GM21528 (cell line): ENCODE measurements around the gene SIGLEC10.

ENCODE experiments used
- ATAC-seq: cut with Tn5 transposase; IDR thresholded peaks from one replicate; pipeline ENCODE4 v1.9.1; 2021; ENCODE audit warnings: mild to moderate bottlenecking, moderate library complexity; ENCODE audit not compliant: unreplicated experiment, low FRiP score

Gene SIGLEC10

GRCh38 chr19:51396175-51396574 is 21.3 kb downstream of the SIGLEC10 start:
- no peak for ATAC-seq

DNA sequence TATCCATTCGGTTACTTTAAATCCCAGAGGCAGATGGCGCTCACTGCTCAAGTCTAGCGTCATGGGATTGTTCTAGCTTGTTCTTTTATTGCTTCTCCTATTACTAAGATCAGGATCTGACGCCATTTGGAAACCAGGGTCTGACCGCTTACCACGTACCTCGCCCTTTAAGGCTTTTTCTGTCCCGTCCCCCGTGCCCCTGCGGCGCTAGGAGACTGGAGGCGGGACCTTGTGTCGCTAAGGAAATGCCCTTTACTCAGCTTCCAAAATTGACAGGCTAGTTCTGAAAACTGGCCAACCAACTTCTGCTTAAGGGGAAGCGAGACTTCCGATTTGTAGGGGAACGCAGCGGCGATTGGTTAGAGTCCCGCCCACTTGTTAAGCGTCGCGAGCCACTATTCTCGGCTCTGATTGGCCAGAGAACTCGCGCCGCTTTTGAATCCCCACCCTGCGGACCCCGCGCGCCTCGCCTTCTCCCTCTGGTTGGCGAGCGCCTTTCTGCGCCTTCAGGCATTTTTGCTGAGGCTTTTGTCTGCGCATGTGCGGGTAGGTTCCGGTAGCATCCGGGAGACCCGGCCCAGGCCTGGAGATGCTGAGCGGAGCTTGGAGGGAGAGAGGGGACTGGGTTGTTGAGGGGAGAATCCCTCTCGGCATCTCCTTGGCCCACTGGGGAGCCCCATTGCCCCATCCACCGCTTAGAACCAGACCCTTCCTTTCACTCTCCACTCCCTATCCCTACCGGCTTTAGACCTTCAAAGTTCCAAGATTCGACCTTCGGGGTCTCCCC is 23.2 kb downstream of the SIGLEC10 start:
- ATAC-seq = peak; percentile 86

DNA sequence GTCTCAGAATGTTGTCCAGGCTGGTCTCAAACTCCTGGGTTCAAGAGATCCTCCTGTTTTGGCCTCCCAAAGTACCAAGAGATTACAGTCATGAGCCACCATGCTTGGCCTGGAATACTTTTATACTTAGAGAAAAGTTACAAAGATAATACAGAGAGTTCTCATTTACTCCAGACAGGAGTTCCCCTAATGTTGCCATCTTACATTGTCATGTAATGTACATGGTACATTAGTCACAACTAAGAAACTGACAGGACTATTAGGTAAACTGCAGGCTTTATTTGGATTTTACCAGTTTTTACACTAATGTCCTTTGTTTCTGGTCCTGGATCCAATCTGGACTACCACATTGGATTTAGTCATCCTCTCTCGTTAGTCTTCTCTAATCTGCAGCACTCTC is 24.7 kb downstream of the SIGLEC10 start:
- ATAC-seq = no peak

DNA sequence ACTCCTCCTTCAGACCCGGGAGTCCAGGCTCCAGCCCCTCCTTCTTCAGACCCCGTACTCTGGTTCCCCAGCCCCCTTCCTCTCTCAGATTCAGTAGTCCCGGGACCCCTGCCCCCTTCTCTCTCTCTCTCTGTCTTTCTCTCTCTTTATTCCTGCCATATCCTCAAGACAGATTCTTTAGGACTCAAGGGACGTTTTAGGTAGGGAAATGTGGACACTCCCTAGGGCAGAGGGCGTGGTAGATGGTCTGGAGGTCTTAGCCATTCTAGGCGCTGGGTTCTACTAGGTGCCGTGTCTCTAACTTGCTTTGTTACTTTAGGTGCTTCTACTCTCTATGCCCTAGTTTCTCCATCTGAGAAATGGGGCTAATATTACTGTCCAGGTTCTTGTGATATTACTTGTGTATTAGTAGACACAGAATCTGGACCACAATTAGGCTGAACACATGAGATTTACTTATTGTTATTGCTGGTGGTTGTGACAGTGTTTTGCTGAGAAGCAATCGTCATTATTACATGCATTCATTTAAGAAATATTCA is 26.3 kb downstream of the SIGLEC10 start:
- ATAC-seq = no peak

- no peak for ATAC-seq
Measured at GRCh38 chr19:51389143-51389542, 28.3 kb downstream of the SIGLEC10 start.

- ATAC-seq = no peak
Measured at GRCh38 chr19:51387924-51388389, 29.5 kb downstream of the SIGLEC10 start, which contains the start of gene LIM2. LIM2 (minus strand) TSS chr19:51387974; CDS start chr19:51387443, 531 bp downstream.

DNA sequence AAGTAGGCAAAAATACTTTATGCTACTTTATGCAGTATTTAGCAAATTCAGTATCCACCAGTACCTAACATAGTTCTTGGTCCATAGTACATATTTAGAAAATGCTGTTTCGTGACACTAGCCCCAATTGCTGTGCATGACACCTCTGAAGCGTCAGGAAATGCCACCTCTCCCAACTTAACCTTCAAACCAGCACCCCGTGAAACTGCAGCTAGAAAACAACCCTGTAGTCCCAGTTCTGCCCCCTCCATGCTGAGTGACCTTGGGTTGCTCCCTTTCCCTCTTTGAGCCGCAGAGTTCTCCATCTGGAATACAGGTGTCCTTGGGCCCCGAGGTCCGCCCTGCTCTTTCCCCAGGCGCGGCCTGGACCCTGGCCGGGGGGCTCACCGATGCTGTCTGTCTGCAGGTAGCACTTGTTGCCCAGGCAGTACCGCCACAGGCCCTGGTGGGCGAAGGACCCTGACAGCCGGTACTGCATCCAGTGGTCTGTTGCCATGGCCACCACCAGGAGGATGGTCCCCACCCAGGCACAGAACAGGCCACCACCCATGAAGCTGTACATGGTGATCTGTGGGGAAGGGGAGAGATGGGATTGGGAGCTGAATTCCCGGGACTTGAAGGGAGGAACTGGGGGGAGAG is 30.4 kb downstream of the SIGLEC10 start:
- no peak for ATAC-seq

DNA sequence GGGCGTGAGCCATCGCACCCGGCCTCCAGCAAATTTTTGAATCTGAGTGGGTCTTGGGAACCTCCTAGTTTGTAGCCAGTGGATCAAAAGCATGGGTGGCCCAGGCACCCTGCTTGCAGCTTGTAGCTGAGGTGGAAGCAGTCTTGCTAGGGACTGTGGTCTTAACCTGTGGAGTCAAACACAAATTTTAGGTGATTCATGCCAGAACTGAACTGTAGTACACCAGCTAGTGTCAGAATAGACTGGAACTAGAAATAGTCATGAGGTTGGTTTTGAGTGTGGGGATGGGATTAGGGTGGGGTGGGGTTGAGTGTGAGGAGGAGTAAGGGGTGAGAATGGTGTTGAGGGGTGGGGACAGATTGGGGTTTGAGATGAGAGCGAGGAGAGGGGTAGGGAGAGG is 35.4 kb downstream of the SIGLEC10 start:
- no peak for ATAC-seq

DNA sequence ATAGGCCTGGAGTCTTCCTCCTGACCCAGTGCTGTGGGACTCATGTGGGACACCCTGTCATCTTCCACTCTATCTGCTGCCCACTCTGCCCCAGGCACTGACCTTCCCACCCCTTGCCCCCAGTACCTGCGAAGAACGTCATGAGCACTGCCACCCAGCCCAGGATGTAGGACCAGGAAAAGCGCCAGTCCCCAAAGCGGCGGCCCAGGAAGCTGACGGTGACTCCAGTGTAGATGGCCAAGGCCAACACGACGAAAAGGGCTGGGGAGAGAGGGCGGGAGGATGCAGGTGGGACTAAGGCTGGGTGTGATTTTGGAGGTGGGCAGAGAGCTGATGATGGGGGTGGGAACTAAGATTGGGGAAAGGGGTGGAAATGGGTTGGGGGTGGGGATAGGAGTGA is 37.1 kb downstream of the SIGLEC10 start:
- ATAC-seq = no peak

- ATAC-seq = no peak
Measured at GRCh38 chr19:51377422-51377821, 40.0 kb downstream of the SIGLEC10 start.

- ATAC-seq = no peak
Measured at GRCh38 chr19:51375504-51376221, 41.8 kb downstream of the SIGLEC10 start.

- no peak for ATAC-seq
Measured at GRCh38 chr19:51372649-51373504, 44.6 kb downstream of the SIGLEC10 start, which contains the start of gene NKG7. NKG7 (minus strand) TSS chr19:51372654; CDS start chr19:51372535, 119 bp downstream.

GRCh38 chr19:51372021-51372648 is 45.3 kb downstream of the SIGLEC10 start:
- ATAC-seq = no peak

- no peak for ATAC-seq
Measured at GRCh38 chr19:51371186-51371690, 46.2 kb downstream of the SIGLEC10 start.

DNA sequence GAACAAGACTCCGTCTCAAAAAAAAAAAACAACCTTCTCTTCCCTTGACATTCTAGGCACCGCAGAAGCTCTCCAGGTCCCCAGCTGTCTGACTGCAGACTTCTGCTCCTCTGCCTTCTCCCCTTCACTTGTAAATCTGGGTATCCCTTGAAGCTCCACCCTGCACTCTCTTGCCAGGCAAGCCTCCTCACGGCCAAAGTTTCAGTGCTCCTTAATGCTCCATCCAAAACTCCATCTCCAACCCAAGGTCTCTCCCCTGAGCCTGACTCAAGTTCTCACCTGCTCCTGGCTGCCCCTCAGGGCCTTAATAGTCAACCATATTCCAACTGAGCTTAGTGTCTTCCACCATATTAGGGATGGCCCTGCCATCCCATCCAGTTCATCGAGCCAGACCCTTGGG is 47.2 kb downstream of the SIGLEC10 start:
- ATAC-seq = no peak

DNA sequence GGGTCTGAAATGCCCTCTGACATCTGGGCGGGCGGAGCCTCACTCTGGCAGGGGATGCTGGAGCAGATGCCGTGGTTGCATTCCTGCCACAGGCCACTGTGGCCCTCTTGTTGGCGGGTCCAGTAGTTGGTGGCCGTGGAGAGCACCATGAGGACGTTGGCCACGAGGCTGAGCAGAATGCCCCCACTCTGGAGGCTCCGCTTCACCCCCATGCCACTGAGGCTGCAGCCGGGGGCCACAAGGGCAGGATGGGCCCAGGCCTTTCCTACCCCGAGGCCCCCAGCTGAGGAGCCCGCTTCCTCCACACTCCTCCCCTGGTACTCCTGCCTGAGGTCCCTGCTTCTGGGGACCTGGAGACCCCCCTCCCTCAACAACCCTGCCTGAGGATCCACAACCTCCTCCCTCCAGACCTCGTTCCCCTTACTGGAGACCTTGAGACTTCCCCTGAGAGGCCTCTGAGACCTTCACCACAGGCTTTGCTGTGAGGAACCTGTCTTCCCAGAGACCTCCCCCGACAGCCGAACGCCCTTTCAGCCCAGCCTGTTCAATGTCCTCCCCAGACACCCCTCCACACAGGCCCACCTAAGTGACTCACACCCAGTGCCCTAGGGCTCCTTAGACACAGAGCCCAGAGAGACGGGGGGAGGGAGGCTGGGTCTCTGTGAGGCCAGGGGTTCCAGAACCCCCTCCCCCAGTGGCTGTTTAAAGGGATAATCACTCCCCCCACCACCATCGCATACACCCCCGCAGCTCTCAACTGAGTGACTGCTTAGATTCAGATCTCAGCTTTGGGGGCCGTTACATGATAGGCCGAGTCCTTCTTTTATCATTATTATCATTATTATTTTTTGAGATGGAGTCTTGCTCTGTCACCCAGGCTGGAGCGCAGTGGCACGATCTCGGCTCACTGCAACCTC is 48.8 kb downstream of the SIGLEC10 start, which contains the start of gene CLDND2:
Gene CLDND2, minus strand, starts transcription at position 638 of the 917 bp plus-strand sequence. Its CDS starts 426 bp downstream, at position 212.
- no peak for ATAC-seq

GRCh38 chr19:51367565-51368365 is 49.7 kb downstream of the SIGLEC10 start:
- peak; percentile 62 for ATAC-seq
